PC-9 (cell line): Measurements from ENCODE around the gene ZNF335. TPM values are rescaled to one million over a fixed set of nuclear protein-coding genes. Genes with fewer than 3 reads are reported as not detected.

Experiments
- BruUV-seq: library from RNA; stranded (reverse); fragments of 400-500 nt; replicated peaks from 2 replicates; lab custom pipeline; 2021; lab: Mats Ljungman, UMichigan
- CTCF ChIA-PET: fragments of 300-600 bp; sonication (Branson Sonifier 250); formaldehyde crosslinking; loops from one replicate; lab custom pipeline; 2022; ENCODE audit warnings: antibody characterized with exemption; lab: Charles Lee
- POLR2A ChIA-PET: fragments of 300-600 bp; sonication (Branson Sonifier 250); formaldehyde crosslinking; loops from one replicate; lab custom pipeline; 2022; ENCODE audit warnings: antibody characterized with exemption; ENCODE audit not compliant: unreplicated experiment; lab: Charles Lee
- DNase-seq, 2 experiments: peaks; one replicate each; pipeline versions ENCODE4 v3.0.0 to v3.0.0-alpha.2; 2015 to 2022; ENCODE audit warnings: mixed read lengths in 1 of 2
- H2AFZ ChIP-seq: fragments of 200-600 bp; sonication (generic); 2 replicates; pipeline ENCODE4 v1.8.1; 2017; ENCODE audit warnings: antibody characterized with exemption
- H3F3A ChIP-seq: fragments of 200-600 bp; sonication (generic); 2 replicates; pipeline ENCODE4 v1.8.1; 2017; ENCODE audit warnings: antibody characterized with exemption, mild to moderate bottlenecking, low read depth; ENCODE audit not compliant: insufficient read depth
- H3K27ac ChIP-seq: fragments of 200-600 bp; sonication (generic); 2 replicates; pipeline ENCODE4 v1.6.1; 2016; ENCODE audit warnings: mixed run types
- H3K27me3 ChIP-seq: fragments of 200-600 bp; sonication (generic); 2 replicates; pipeline ENCODE4 v1.6.1; 2016; ENCODE audit warnings: low read depth, mixed run types; ENCODE audit not compliant: insufficient read depth
- H3K36me3 ChIP-seq: fragments of 200-600 bp; sonication (generic); 2 replicates; pipeline ENCODE4 v1.6.1; 2016; ENCODE audit warnings: low read depth, mixed run types
- H3K4me1 ChIP-seq: fragments of 200-600 bp; sonication (generic); replicated peaks from 2 replicates; pipeline ENCODE4 v1.6.1; 2016; ENCODE audit warnings: mixed run types; ENCODE audit not compliant: insufficient read depth
- H3K4me2 ChIP-seq: fragments of 200-600 bp; sonication (generic); 2 replicates; pipeline ENCODE4 v1.6.1; 2017; ENCODE audit warnings: mixed run types
- H3K4me3 ChIP-seq: fragments of 200-600 bp; sonication (generic); 2 replicates; pipeline ENCODE4 v1.6.1; 2016; ENCODE audit warnings: mixed run types
- H3K79me2 ChIP-seq: fragments of 200-600 bp; sonication (generic); 2 replicates; pipeline ENCODE4 v1.6.1; 2017; ENCODE audit warnings: low read depth, mixed run types
- H3K9me2 ChIP-seq: fragments of 200-600 bp; sonication (generic); 2 replicates; pipeline ENCODE4 v1.8.1; 2017; ENCODE audit warnings: mild to moderate bottlenecking; ENCODE audit not compliant: insufficient read depth
- H3K9me3 ChIP-seq: fragments of 200-600 bp; sonication (generic); 2 replicates; pipeline ENCODE4 v1.8.1; 2016; ENCODE audit warnings: low read depth; ENCODE audit not compliant: insufficient read depth
- H4K20me1 ChIP-seq: fragments of 200-600 bp; sonication (generic); 2 replicates; pipeline ENCODE4 v1.8.1; 2017; ENCODE audit not compliant: insufficient read depth
- CTCF ChIP-seq: fragments of 200-600 bp; sonication (generic); conservative IDR thresholded peaks from 2 replicates; pipeline ENCODE4 v1.6.1; 2017; ENCODE audit warnings: mixed run types, antibody characterized with exemption, mild to moderate bottlenecking, moderate library complexity
- EZH2 ChIP-seq: fragments of 200-600 bp; sonication (generic); IDR thresholded peaks from 2 replicates; pipeline ENCODE4 v1.8.0; 2017; ENCODE audit warnings: antibody characterized with exemption, low read depth
- intact Hi-C: fragments of 100-400 bp; cut with micrococcal nuclease; formaldehyde crosslinking; loops from one replicate; pipeline ENCODE4 v1.10.0; 2022; ENCODE audit not compliant: unreplicated experiment
- total RNA-seq: library from RNA; stranded (reverse); gene quantifications from 2 replicates; pipeline ENCODE4 v1.2.3, GENCODE V29; 2021

Gene ZNF335
- total RNA-seq, 1 experiment from 2014 or later = 16.3 TPM

GRCh38 chr20:45970646-45971424 lies 1.2 kb downstream of the ZNF335 start:
- H3K9me2 ChIP-seq = no peaks in the 10 kb centered on the region
- intact Hi-C loops = loop anchor here (5.0 kb wide), 2 partner anchors 41 to 391 kb away; no protein-coding TSS in a partner anchor
- no peaks in the 10 kb centered on the region for H3K27me3 ChIP-seq
- H3K79me2 ChIP-seq = peaks cover 16% of the 10 kb centered on the region
- peak overlapping the region; percentile 77 for H2AFZ ChIP-seq
- peak; percentile 25 to 32 for DNase-seq
- no peaks in the 10 kb centered on the region for H3K9me3 ChIP-seq
- H3K27ac ChIP-seq = peak overlapping the region; percentile 98
- POLR2A ChIA-PET = interaction anchor here (0.6 to 0.7 kb wide), 3 partner anchors 10 to 191 kb away, joined by 4 to 20 read pairs (median 9); no protein-coding TSS in a partner anchor
- BruUV-seq = TSS peak; percentile 46
- no peaks in the 10 kb centered on the region for H4K20me1 ChIP-seq
- H3K4me2 ChIP-seq = peak overlapping the region; percentile 87
- peaks cover 24% of the 10 kb centered on the region for H3F3A ChIP-seq
- CTCF ChIA-PET = interaction anchor here (0.6 to 2.1 kb wide), 10 partner anchors 18 to 467 kb away, joined by 3 to 9 read pairs (median 4); no protein-coding TSS in a partner anchor
- 0 out of 2 replicates have a peak, but pooled peaks cover 5% of the 10 kb centered on the region for H3K36me3 ChIP-seq
- H3K4me1 ChIP-seq = peaks cover 24% of the 10 kb centered on the region
- TF ChIP-seq EZH2 (no peak), CTCF (no peak)
- H3K4me3 ChIP-seq = peak overlapping the region; percentile 79

- DNase-seq = peak; percentile 44 to 65
- H3K79me2 ChIP-seq = peaks cover 16% of the 10 kb centered on the region
- H2AFZ ChIP-seq = no peak overlapping the region
- intact Hi-C loops = loop anchor here (5.0 kb wide), 2 partner anchors 42 to 392 kb away; no protein-coding TSS in a partner anchor
- no peak overlapping the region for H3K27ac ChIP-seq
- H3K27me3 ChIP-seq = no peaks in the 10 kb centered on the region
- H3K9me2 ChIP-seq = no peaks in the 10 kb centered on the region
- 0 out of 2 replicates have a peak, but pooled peaks cover 5% of the 10 kb centered on the region for H3K36me3 ChIP-seq
- peak; percentile 84 for TF ChIP-seq CTCF
- no peak for TF ChIP-seq EZH2
- peaks cover 24% of the 10 kb centered on the region for H3F3A ChIP-seq
- no peaks in the 10 kb centered on the region for H4K20me1 ChIP-seq
- H3K4me2 ChIP-seq = peak overlapping the region; percentile 87
- no peaks in the 10 kb centered on the region for H3K9me3 ChIP-seq
- POLR2A ChIA-PET = interaction anchor here (0.6 kb wide), 1 partner anchor 117 kb away, joined by 3 read pairs; no protein-coding TSS in a partner anchor
- peak overlapping the region; percentile 79 for H3K4me3 ChIP-seq
- peaks cover 24% of the 10 kb centered on the region for H3K4me1 ChIP-seq
- CTCF ChIA-PET = interaction anchor here (0.6 to 2.1 kb wide), 15 partner anchors 11 to 515 kb away, joined by 3 to 9 read pairs (median 3); no protein-coding TSS in a partner anchor
- no TSS peak for BruUV-seq
Measured at GRCh38 chr20:45969712-45970634, 2.0 kb downstream of the ZNF335 start.
